Stomach (tissue), 9 donors: ENCODE measurements around the gene LRP4. TPM values are rescaled to one million over a fixed set of nuclear protein-coding genes. Genes with fewer than 3 reads are reported as not detected.
A peak's percentile ranks its signal among the peaks of the same experiment; 100 is the strongest.
"Not testable (repeated sequence)": the region's sequence is repeated elsewhere in the genome, so short reads cannot be mapped to it uniquely, and the experiment has no call there.

ENCODE experiments used
- DNase-seq, 2 donors: peaks; one replicate each; pipeline versions ENCODE4 v3.0.0 to v3.0.0-alpha.2; 2013 to 2019
- H3K27ac ChIP-seq, 5 donors: fragments of 200-600 bp in 4 of 5; sonication (generic) in 4 of 5; one replicate each; pipeline ENCODE4 v1.5.1; 2013 to 2019; ENCODE audit warnings: mild to moderate bottlenecking in 1 of 5, moderate library complexity in 1 of 5
- H3K27me3 ChIP-seq, 3 donors: fragments of 200-600 bp; sonication (generic); one replicate each; pipeline ENCODE4 v1.5.1; 2017 to 2019; ENCODE audit warnings: mixed run types in 1 of 3
- H3K36me3 ChIP-seq, 4 donors: fragments of 200-600 bp; sonication (generic); 1 replicate in 3 of 4; 2 replicates in 1 of 4; pipeline ENCODE4 v1.5.1; 2016 to 2019
- H3K4me1 ChIP-seq, 4 donors: fragments of 200-600 bp; sonication (generic); one replicate each; pipeline ENCODE4 v1.5.1; 2016 to 2019
- H3K4me3 ChIP-seq, 4 donors: fragments of 200-600 bp; sonication (generic) in 3 of 4; one replicate each; pipeline ENCODE4 v1.5.1; 2016 to 2019; ENCODE audit warnings: mild to moderate bottlenecking in 1 of 4
- H3K9me3 ChIP-seq, 4 donors: fragments of 200-600 bp; sonication (generic); one replicate each; pipeline ENCODE4 v1.5.1; 2016 to 2019
- CTCF ChIP-seq, 7 experiments: fragments of 450-650 bp in 4 of 7; fragments of 200-600 bp in 3 of 7; sonication (generic) in 3 of 7; IDR thresholded peaks; one replicate each; pipeline ENCODE4 v1.5.1; 2016 to 2019; ENCODE audit warnings: antibody characterized with exemption in 7 of 7, control low read depth in 2 of 7, mild to moderate bottlenecking in 1 of 7
- EP300 ChIP-seq: sonication (generic); formaldehyde crosslinking; IDR thresholded peaks from one replicate; pipeline ENCODE4 v1.6.1; 2017; ENCODE audit warnings: antibody characterized with exemption
- POLR2A ChIP-seq, 4 donors: fragments of 450-650 bp; IDR thresholded peaks; one replicate each; pipeline ENCODE4 v1.6.1; 2016; ENCODE audit warnings: antibody characterized with exemption in 4 of 4, control low read depth in 2 of 4, mild to moderate bottlenecking in 1 of 4, moderate library complexity in 1 of 4
- POLR2AphosphoS5 ChIP-seq, 3 donors: sonication (generic); formaldehyde crosslinking; IDR thresholded peaks; one replicate each; pipeline ENCODE4 v1.6.1; 2016; ENCODE audit warnings: antibody characterized with exemption in 3 of 3
- WGBS, 5 donors: extraction: QIAGEN DNeasy Blood & Tissue Kit in 3 of 5; methylation state at CpG; one replicate each; pipeline versions ENCODE4 v1.1.5 to v1.1.7; 2013 to 2018; 5-methylcytosine and 5-hydroxymethylcytosine counted together
- intact Hi-C: fragments of 100-400 bp; cut with DNase I; formaldehyde crosslinking; loops from one replicate; pipeline ENCODE4 v1.15.1; 2023; ENCODE audit warnings: low total_unique reads
- polyA plus RNA-seq, 3 donors: library from polyadenylated mRNA; stranded (reverse); fragments of 200-250 nt; gene quantifications; one replicate each; pipeline ENCODE4 v1.2.3, GENCODE V29; 2013
- total RNA-seq, 5 donors: library from RNA; depleted of rRNA; stranded (reverse); fragments of >200 nt; gene quantifications; one replicate each; pipeline versions ENCODE4 v1.1.0 to v1.2.3, GENCODE V29; 2014 to 2016
- donor health status: healthy with polysubstance abuse.
- donor health status: Bipolar disorder and iron deficiency.
- donor health status: healthy.

LRP4 gene
- total and polyA plus RNA-seq, 8 donors = 2.0 to 29.2 (median 7.0) TPM

DNA sequence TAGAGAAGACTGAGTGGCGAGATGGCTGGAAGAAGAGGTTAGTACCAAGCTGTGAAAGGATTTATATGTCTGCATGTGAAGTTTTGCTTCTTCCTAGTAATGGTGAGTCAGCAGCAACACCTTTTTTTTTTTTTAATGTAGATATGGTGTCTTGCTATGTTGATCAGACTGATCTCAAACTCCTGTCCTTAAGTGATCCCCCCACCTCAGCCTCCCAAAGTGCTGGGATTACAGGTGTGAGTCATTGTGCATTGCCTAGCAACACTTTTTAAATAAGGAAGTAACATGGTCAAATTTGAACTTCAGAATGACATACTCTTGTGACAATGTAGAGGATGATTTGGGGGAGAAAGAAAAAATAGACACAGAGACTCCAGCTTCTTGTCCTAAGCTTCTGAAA, 11.7 kb upstream of the LRP4 start:
- intact Hi-C loops = no loop called here
- no peak for TF ChIP-seq EP300
- TF ChIP-seq POLR2AphosphoS5 (IDR thresholded peaks at IDR 0.05) = peak in 1 of 3 donors; percentile 54
- TF ChIP-seq CTCF (IDR thresholded peaks at IDR 0.05) = no peak
- Histone ChIP-seq H3K27me3 (no peaks in the 10 kb centered on the region), H3K4me1 (peaks cover 4 to 12% (median 8%) of the 10 kb centered on the region in 4 donors), H3K36me3 (no peaks in the 10 kb centered on the region), H3K9me3 (no peaks in the 10 kb centered on the region), H3K4me3 (no peak overlapping the region), H3K27ac (peak overlapping the region in 3 of 5 donors; percentile 46 to 54 (median 52))
- 75 to 88% (median 80%) methylated on average over 1 of the region's 1 CpG for WGBS, 5 donors
- DNase-seq = peak in 1 of 2 donors; percentile 81

GRCh38 chr11:46928701-46929100, 10.4 kb upstream of the LRP4 start:
- H3K36me3 ChIP-seq, intact Hi-C loops, H3K27me3 ChIP-seq, DNase-seq, H3K9me3 ChIP-seq, H3K27ac ChIP-seq, H3K4me3 ChIP-seq: not testable (repeated sequence)
- WGBS, 5 donors = 17 to 65% (median 50%) methylated on average over 1 of the region's 1 CpG
- H3K4me1 ChIP-seq = peaks cover 4 to 12% (median 8%) of the 10 kb centered on the region in 4 donors

GRCh38 chr11:46927928-46928327, 9.6 kb upstream of the LRP4 start:
- H3K27ac ChIP-seq, intact Hi-C loops, DNase-seq, H3K27me3 ChIP-seq, H3K4me3 ChIP-seq, H3K36me3 ChIP-seq, H3K9me3 ChIP-seq: not testable (repeated sequence)
- 81 to 90% (median 85%) methylated on average over 3 to 4 of the region's 4 CpGs for WGBS, 5 donors
- H3K4me1 ChIP-seq = peaks cover 4 to 17% (median 10%) of the 10 kb centered on the region in 4 donors

DNA sequence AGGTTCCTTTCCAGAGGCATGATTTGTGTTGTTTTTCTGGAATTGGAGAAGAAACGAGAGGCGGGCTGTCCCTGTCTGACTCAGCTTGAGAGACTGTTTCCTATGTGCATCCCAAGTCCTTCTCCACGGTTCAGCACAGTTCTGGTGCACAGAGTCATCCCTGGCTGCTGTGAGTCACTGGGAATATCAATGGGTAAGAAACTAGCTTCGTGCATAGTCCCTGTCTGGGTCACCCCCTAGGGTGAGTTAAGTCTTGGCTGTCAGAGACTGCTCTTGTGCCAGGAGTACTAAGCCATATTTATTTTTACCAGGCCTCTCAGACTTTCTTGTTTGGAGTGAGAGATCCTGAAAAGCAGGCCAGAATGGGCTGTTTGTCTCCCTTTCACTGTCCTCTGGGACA, 2.4 kb upstream of the LRP4 start:
- Histone ChIP-seq H3K9me3 (no peaks in the 10 kb centered on the region), H3K27ac (peak overlapping the region in 4 of 5 donors; percentile 45 to 81 (median 74)), H3K36me3 (no peaks in the 10 kb centered on the region), H3K4me1 (peaks cover 22 to 50% (median 39%) of the 10 kb centered on the region in 4 donors), H3K4me3 (no peak overlapping the region), H3K27me3 (peaks cover 0 to 37% (median 8%) of the 10 kb centered on the region in 3 donors)
- TF ChIP-seq EP300 = no peak
- no peak for TF ChIP-seq POLR2A (IDR thresholded peaks at IDR 0.05)
- TF ChIP-seq CTCF (IDR thresholded peaks at IDR 0.05) = no peak
- TF ChIP-seq POLR2AphosphoS5 (IDR thresholded peaks at IDR 0.05) = peak; percentile 16 to 64 (median 25)
- WGBS, 5 donors = 42 to 64% (median 64%) methylated on average over 4 of the region's 4 CpGs
- DNase-seq = peak in 1 of 2 donors; percentile 47
- intact Hi-C loops = no loop called here

DNA sequence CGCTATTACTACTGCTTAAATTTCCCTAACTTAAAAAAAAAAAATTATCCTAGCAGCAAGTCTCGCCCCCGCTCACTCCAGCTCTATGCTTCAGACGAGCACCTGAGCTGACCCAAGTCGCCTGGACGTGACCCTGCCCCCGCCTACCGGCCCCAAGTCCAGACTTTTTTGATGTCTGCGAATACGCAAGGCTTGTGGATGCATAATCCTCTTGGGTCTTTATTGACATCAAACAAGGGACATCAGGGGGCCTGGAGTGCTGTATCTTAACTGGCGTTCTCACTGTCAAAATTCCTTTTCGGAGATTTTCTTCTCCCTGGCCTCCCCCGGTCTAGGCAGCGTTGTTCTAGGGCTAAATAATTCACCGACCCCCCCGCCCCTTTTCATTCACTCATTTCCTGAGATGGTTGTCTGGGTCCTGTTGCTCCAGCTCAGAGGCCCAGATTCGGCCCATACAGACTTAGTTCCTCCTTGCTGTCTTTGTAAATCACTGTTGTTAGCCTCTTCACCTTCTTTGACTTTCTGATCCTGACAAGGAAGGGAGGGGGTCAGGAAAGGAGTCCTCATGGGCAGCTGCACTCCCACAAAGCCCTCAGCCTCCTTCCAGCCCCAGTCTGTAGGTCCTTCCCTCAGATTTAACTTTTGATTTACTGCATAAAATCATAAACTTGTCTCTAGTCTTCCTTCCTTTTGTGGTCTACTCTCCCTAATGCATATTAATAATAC, 601 bp upstream of the LRP4 start:
- Histone ChIP-seq H3K4me1 (peaks cover 22 to 67% (median 43%) of the 10 kb centered on the region in 4 donors), H3K27ac (peak overlapping the region; percentile 51 to 81 (median 63)), H3K4me3 (peak overlapping the region; percentile 54 to 86 (median 72)), H3K9me3 (no peaks in the 10 kb centered on the region), H3K27me3 (peaks cover 0 to 45% (median 8%) of the 10 kb centered on the region in 3 donors), H3K36me3 (no peaks in the 10 kb centered on the region)
- no peak for DNase-seq
- WGBS, 5 donors = 28 to 38% (median 34%) methylated on average over 16 to 17 of the region's 17 CpGs
- intact Hi-C loops = no loop called here
- TF ChIP-seq EP300 = no peak
- no peak for TF ChIP-seq POLR2AphosphoS5 (IDR thresholded peaks at IDR 0.05)
- no peak for TF ChIP-seq POLR2A (IDR thresholded peaks at IDR 0.05)

GRCh38 chr11:46917762-46918082, 628 bp downstream of the LRP4 start:
- no peak for TF ChIP-seq EP300
- TF ChIP-seq POLR2AphosphoS5 (IDR thresholded peaks at IDR 0.05) = no peak
- no peak for TF ChIP-seq CTCF (IDR thresholded peaks at IDR 0.05)
- no peak for TF ChIP-seq POLR2A (IDR thresholded peaks at IDR 0.05)
- Histone ChIP-seq H3K4me1 (peaks cover 22 to 73% (median 47%) of the 10 kb centered on the region in 4 donors), H3K9me3 (no peaks in the 10 kb centered on the region), H3K4me3 (peak overlapping the region; percentile 54 to 86 (median 72)), H3K36me3 (no peaks in the 10 kb centered on the region), H3K27ac (peak overlapping the region; percentile 30 to 81 (median 78)), H3K27me3 (peaks cover 0 to 53% (median 8%) of the 10 kb centered on the region in 3 donors)
- intact Hi-C loops = no loop called here
- 1 to 5% (median 2%) methylated on average over 20 to 22 of the region's 22 CpGs for WGBS, 5 donors
- no peak for DNase-seq
